ENCODE data around the gene MCF2L.

MCF2L gene

DNA sequence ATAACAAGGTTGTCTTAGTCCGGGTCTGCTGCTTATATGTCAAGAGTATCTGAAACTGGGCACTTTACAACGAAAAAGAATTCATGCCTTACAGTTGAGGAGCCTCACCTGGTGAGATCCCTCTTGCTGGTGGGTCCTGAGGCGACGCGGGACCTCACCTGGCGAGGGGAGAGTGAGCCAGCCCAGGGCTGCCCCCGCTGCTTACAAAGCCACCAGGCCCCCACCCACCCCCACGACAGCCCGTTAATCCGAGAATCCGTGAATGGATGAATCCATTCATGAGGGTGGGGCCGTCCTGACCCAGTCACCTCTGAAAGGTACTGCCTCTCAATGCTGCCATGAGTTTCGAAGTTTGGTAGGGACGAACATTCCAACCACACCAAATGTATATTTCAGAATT is 82.6 kb downstream of the MCF2L start:
- Histone ChIP-seq H3K27ac (replicated peaks) (no peak overlapping the region), H3K4me3 (replicated peaks; ENCODE audit: insufficient read depth, low read length) (no peak overlapping the region), H3K27me3 (ENCODE audit: insufficient read depth, poor library complexity, severe bottlenecking) (peaks cover 7% of the 10 kb centered on the region)
- TF ChIP-seq, protein P1, sequence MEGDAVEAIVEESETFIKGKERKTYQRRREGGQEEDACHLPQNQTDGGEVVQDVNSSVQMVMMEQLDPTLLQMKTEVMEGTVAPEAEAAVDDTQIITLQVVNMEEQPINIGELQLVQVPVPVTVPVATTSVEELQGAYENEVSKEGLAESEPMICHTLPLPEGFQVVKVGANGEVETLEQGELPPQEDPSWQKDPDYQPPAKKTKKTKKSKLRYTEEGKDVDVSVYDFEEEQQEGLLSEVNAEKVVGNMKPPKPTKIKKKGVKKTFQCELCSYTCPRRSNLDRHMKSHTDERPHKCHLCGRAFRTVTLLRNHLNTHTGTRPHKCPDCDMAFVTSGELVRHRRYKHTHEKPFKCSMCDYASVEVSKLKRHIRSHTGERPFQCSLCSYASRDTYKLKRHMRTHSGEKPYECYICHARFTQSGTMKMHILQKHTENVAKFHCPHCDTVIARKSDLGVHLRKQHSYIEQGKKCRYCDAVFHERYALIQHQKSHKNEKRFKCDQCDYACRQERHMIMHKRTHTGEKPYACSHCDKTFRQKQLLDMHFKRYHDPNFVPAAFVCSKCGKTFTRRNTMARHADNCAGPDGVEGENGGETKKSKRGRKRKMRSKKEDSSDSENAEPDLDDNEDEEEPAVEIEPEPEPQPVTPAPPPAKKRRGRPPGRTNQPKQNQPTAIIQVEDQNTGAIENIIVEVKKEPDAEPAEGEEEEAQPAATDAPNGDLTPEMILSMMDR (IDR thresholded peaks at IDR 0.05; ENCODE audit: insufficient read depth, low read length): no peak
- TF ChIP-seq, protein P2, sequence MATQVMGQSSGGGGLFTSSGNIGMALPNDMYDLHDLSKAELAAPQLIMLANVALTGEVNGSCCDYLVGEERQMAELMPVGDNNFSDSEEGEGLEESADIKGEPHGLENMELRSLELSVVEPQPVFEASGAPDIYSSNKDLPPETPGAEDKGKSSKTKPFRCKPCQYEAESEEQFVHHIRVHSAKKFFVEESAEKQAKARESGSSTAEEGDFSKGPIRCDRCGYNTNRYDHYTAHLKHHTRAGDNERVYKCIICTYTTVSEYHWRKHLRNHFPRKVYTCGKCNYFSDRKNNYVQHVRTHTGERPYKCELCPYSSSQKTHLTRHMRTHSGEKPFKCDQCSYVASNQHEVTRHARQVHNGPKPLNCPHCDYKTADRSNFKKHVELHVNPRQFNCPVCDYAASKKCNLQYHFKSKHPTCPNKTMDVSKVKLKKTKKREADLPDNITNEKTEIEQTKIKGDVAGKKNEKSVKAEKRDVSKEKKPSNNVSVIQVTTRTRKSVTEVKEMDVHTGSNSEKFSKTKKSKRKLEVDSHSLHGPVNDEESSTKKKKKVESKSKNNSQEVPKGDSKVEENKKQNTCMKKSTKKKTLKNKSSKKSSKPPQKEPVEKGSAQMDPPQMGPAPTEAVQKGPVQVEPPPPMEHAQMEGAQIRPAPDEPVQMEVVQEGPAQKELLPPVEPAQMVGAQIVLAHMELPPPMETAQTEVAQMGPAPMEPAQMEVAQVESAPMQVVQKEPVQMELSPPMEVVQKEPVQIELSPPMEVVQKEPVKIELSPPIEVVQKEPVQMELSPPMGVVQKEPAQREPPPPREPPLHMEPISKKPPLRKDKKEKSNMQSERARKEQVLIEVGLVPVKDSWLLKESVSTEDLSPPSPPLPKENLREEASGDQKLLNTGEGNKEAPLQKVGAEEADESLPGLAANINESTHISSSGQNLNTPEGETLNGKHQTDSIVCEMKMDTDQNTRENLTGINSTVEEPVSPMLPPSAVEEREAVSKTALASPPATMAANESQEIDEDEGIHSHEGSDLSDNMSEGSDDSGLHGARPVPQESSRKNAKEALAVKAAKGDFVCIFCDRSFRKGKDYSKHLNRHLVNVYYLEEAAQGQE (IDR thresholded peaks at IDR 0.05; ENCODE audit: insufficient replicate concordance, low read depth): no peak
- TF ChIP-seq GABPA (IDR thresholded peaks at IDR 0.05; ENCODE audit: low read depth): no peak
- TF ChIP-seq POLR2AphosphoS5 (IDR thresholded peaks at IDR 0.05; ENCODE audit: low read depth): no peak
- no peak for TF ChIP-seq SPI1 (IDR thresholded peaks at IDR 0.05; ENCODE audit: borderline replicate concordance, low read depth)
- no peak for DNase-seq (ENCODE audit: low read depth in 1 of 2, low spot score in 1 of 2)

DNA sequence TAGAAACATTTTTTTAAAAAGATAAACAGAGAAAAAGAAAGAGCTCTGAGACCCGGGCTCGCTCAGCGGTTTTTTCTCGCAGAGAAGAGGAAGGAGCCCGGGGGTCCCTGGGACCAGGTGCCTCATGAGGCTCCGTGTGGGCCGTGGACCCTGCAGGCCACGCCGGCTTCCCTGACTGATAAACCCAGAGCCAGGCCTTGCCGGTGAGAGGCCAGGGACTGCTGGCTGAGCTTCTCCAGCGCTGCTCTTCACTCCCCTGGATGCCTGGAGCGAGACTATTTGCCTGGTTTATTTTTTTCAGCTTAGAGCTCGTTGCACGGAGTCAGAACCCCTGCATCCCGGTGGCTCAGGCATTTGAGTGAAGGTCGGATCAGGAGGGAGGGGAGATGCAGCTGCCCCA is 83.2 kb downstream of the MCF2L start:
- TF ChIP-seq SPI1 (IDR thresholded peaks at IDR 0.05; ENCODE audit: borderline replicate concordance, low read depth) (no peak), POLR2AphosphoS5 (IDR thresholded peaks at IDR 0.05; ENCODE audit: low read depth) (no peak), GABPA (IDR thresholded peaks at IDR 0.05; ENCODE audit: low read depth) (no peak)
- TF ChIP-seq, protein P2 (IDR thresholded peaks at IDR 0.05; ENCODE audit: insufficient replicate concordance, low read depth): no peak
- peaks cover 7% of the 10 kb centered on the region for H3K27me3 ChIP-seq (ENCODE audit: insufficient read depth, poor library complexity, severe bottlenecking)
- no peak overlapping the region for H3K27ac ChIP-seq (replicated peaks)
- DNase-seq (ENCODE audit: low read depth in 1 of 2, low spot score in 1 of 2): no peak
- no peak overlapping the region for H3K4me3 ChIP-seq (replicated peaks; ENCODE audit: insufficient read depth, low read length)

DNA sequence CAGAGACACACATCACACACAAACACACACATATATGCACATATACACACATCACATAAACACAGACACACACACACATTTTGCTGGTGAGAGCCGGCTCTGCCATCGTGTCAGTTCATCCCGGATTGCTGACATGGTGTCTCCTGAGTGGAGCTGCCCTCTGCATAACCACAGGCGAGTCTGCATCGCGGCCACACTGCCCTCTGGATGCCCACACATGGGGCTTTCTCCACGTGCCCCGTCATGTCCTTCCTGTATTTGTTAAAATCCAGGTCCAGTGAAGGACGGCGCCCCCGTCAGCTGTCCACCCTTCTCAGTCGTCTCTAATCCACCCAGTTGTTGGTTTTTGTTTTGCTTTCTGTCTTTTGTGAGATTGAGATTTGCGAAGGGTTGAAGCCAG is 84.0 kb downstream of the MCF2L start:
- no peak overlapping the region for H3K27ac ChIP-seq (replicated peaks)
- peaks cover 5% of the 10 kb centered on the region for H3K27me3 ChIP-seq (ENCODE audit: insufficient read depth, poor library complexity, severe bottlenecking)
- DNase-seq (ENCODE audit: low read depth in 1 of 2, low spot score in 1 of 2): no peak
- no peak overlapping the region for H3K4me3 ChIP-seq (replicated peaks; ENCODE audit: insufficient read depth, low read length)
- TF ChIP-seq POLR2AphosphoS5 (IDR thresholded peaks at IDR 0.05; ENCODE audit: low read depth): no peak
- TF ChIP-seq, protein P1 (IDR thresholded peaks at IDR 0.05; ENCODE audit: insufficient read depth, low read length): no peak
- TF ChIP-seq, protein P2 (IDR thresholded peaks at IDR 0.05; ENCODE audit: insufficient replicate concordance, low read depth): no peak
- TF ChIP-seq SPI1 (IDR thresholded peaks at IDR 0.05; ENCODE audit: borderline replicate concordance, low read depth): no peak
- TF ChIP-seq GABPA (IDR thresholded peaks at IDR 0.05; ENCODE audit: low read depth): no peak

Data from HL-60 (cell line).